Lower leg skin (tissue), 3 donors: ENCODE data around the gene LAMP1.

ENCODE experiments used
- CTCF ChIP-seq, 3 donors: fragments of 450-650 bp; IDR thresholded peaks; one replicate each; pipeline ENCODE4 v1.5.1; 2016; ENCODE audit warnings: antibody characterized with exemption in 3 of 3, mild to moderate bottlenecking in 3 of 3, moderate library complexity in 2 of 3
- POLR2A ChIP-seq, 2 donors: fragments of 450-650 bp; IDR thresholded peaks; one replicate each; pipeline ENCODE4 v1.6.1; 2016 to 2017; ENCODE audit warnings: antibody characterized with exemption in 2 of 2, mild to moderate bottlenecking in 1 of 2, moderate library complexity in 1 of 2

- TF ChIP-seq POLR2A (IDR thresholded peaks at IDR 0.05) (no peak), CTCF (IDR thresholded peaks at IDR 0.05) (no peak)
Observed at GRCh38 chr13:113315992-113316391, 19.0 kb downstream of the LAMP1 start.
